Right lobe of liver (tissue), 6 donors: Measurements from ENCODE around the gene POLR1D. TPM values are rescaled to one million over a fixed set of nuclear protein-coding genes. Genes with fewer than 3 reads are reported as not detected.
A peak's percentile ranks its signal among the peaks of the same experiment; 100 is the strongest.

ENCODE experiments used
- ATAC-seq, 4 donors: fragments of 200-7000 bp; cut with Tn5 transposase; one replicate each; pipeline ENCODE4 v1.9.1; 2020; ENCODE audit warnings: mild to moderate bottlenecking in 4 of 4, moderate library complexity in 4 of 4
- DNase-seq, 3 donors: peaks; one replicate each; pipeline ENCODE4 v3.0.0-alpha.2; 2020
- H3K27ac ChIP-seq, 3 donors: fragments of 200-600 bp; one replicate each; pipeline ENCODE4 v1.8.0; 2022
- H3K27me3 ChIP-seq, 2 donors: fragments of 200-600 bp; one replicate each; pipeline ENCODE4 v1.8.0; 2022
- H3K36me3 ChIP-seq, 4 donors: fragments of 200-600 bp; sonication (generic) in 1 of 4; one replicate each; pipeline versions ENCODE4 v1.5.1 to v1.8.0; 2017 to 2022; ENCODE audit warnings: control low read depth in 1 of 4
- H3K4me1 ChIP-seq, 4 donors: fragments of 200-600 bp; sonication (generic) in 1 of 4; one replicate each; pipeline versions ENCODE4 v1.5.1 to v1.8.0; 2017 to 2022; ENCODE audit warnings: control low read depth in 1 of 4
- H3K4me3 ChIP-seq, 3 donors: fragments of 200-600 bp; one replicate each; pipeline ENCODE4 v1.8.0; 2022
- H3K9me3 ChIP-seq, 4 donors: fragments of 200-600 bp; sonication (generic) in 1 of 4; one replicate each; pipeline versions ENCODE4 v1.5.1 to v1.8.0; 2017 to 2022; ENCODE audit warnings: control low read depth in 1 of 4
- POLR2A ChIP-seq: fragments of 450-650 bp; IDR thresholded peaks from one replicate; pipeline ENCODE4 v1.6.1; 2017; ENCODE audit warnings: antibody characterized with exemption, mild to moderate bottlenecking
- WGBS: methylation state at CpG from one replicate; pipeline ENCODE4 v1.1.6; 2018; ENCODE audit warnings: low coverage, low lambda C conversion rate; ENCODE audit not compliant: insufficient coverage; ENCODE audit errors: missing lambda C conversion rate; 5-methylcytosine and 5-hydroxymethylcytosine counted together
- intact Hi-C, 2 donors: fragments of 100-400 bp; cut with DNase I; formaldehyde crosslinking; loops; one replicate each; pipeline versions ENCODE4 v1.11.2 to v1.14.1; 2022
- total RNA-seq, 6 experiments: library from RNA; depleted of rRNA in 2 of 6; stranded (reverse); fragments of >200 nt in 2 of 6; fragmentation: NEBNext Ultra II Directional in 3 of 6; extraction: Animal tissue kit (Norgen Biotek cat#: 25700) in 3 of 6; gene quantifications; one replicate each; pipeline versions ENCODE4 v1.1.0 to v1.2.4, GENCODE V29; 2016 to 2023
- TF ChIP-seq, protein P1 (sequence below), 4 donors: fragments of 200-600 bp in 3 of 4; fragments of 450-650 bp in 1 of 4; IDR thresholded peaks; one replicate each; pipeline versions ENCODE4 v1.5.1 to v1.8.0; 2016 to 2022; ENCODE audit warnings: antibody characterized with exemption in 4 of 4, mild to moderate bottlenecking in 2 of 4
- donor health status: DM: no; HTN: yes; CAD: no.
- donor health status: DM: no; HTN: no; CAD: no.
- donor health status: DM: no; HTN: no; CAD: no.
- donor health status: DM: no; HTN: yes; CAD: no.
- donor health status: DM: no; HTN: yes; CAD: no.

POLR1D gene
- total RNA-seq, 6 experiments from 2014 or later, result 34.9 to 56.2 (median 46.6) TPM

GRCh38 chr13:27578121-27579030, 43.3 kb upstream of the POLR1D start:
- DNase-seq (no peak), ATAC-seq (peak in 1 of 4 donors; percentile 84)
- Histone ChIP-seq H3K9me3 (no peaks in the 10 kb centered on the region), H3K4me1 (peaks cover 0 to 6% (median under 1%) of the 10 kb centered on the region in 4 donors), H3K36me3 (peaks cover 0 to 4% (median 0%) of the 10 kb centered on the region in 4 donors), H3K27me3 (no peaks in the 10 kb centered on the region), H3K4me3 (no peak overlapping the region), H3K27ac (no peak overlapping the region)
- WGBS, result 99% methylated on average over 6 of the region's 6 CpGs
- intact Hi-C loops, result no loop called here
- no peak for TF ChIP-seq POLR2A
- TF ChIP-seq, protein P1, sequence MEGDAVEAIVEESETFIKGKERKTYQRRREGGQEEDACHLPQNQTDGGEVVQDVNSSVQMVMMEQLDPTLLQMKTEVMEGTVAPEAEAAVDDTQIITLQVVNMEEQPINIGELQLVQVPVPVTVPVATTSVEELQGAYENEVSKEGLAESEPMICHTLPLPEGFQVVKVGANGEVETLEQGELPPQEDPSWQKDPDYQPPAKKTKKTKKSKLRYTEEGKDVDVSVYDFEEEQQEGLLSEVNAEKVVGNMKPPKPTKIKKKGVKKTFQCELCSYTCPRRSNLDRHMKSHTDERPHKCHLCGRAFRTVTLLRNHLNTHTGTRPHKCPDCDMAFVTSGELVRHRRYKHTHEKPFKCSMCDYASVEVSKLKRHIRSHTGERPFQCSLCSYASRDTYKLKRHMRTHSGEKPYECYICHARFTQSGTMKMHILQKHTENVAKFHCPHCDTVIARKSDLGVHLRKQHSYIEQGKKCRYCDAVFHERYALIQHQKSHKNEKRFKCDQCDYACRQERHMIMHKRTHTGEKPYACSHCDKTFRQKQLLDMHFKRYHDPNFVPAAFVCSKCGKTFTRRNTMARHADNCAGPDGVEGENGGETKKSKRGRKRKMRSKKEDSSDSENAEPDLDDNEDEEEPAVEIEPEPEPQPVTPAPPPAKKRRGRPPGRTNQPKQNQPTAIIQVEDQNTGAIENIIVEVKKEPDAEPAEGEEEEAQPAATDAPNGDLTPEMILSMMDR (IDR thresholded peaks at IDR 0.05), result no peak

GRCh38 chr13:27583645-27584044, 38.0 kb upstream of the POLR1D start:
- no peak overlapping the region for H3K27ac ChIP-seq
- WGBS, result 8% methylated on average over 4 of the region's 4 CpGs
- intact Hi-C loops, result no loop called here
- H3K4me1 ChIP-seq, result peaks cover 0 to 8% (median 3%) of the 10 kb centered on the region in 4 donors
- DNase-seq, result no peak
- no peaks in the 10 kb centered on the region for H3K27me3 ChIP-seq
- no peak overlapping the region for H3K4me3 ChIP-seq
- TF ChIP-seq, protein P1 (IDR thresholded peaks at IDR 0.05), result no peak
- no peak for TF ChIP-seq POLR2A
- peak; percentile 39 to 63 (median 63) for ATAC-seq
- peaks cover 0 to 4% (median 0%) of the 10 kb centered on the region in 4 donors for H3K36me3 ChIP-seq
- no peaks in the 10 kb centered on the region for H3K9me3 ChIP-seq

- ATAC-seq (no peak), DNase-seq (no peak)
- intact Hi-C loops, result no loop called here
- Histone ChIP-seq H3K4me1 (peaks cover 0 to 8% (median 0%) of the 10 kb centered on the region in 4 donors), H3K27me3 (no peaks in the 10 kb centered on the region), H3K4me3 (no peak overlapping the region), H3K9me3 (no peaks in the 10 kb centered on the region), H3K27ac (no peak overlapping the region), H3K36me3 (no peaks in the 10 kb centered on the region)
- TF ChIP-seq POLR2A, result no peak
- TF ChIP-seq, protein P1 (IDR thresholded peaks at IDR 0.05), result no peak
- WGBS, result 70% methylated on average over 4 of the region's 5 CpGs
These were observed 34.5 kb upstream of the POLR1D start for GRCh38 chr13:27587095-27587746.

- Histone ChIP-seq H3K36me3 (no peaks in the 10 kb centered on the region), H3K4me3 (no peak overlapping the region), H3K27me3 (no peaks in the 10 kb centered on the region), H3K9me3 (no peaks in the 10 kb centered on the region), H3K4me1 (peaks cover 0 to 8% (median 0%) of the 10 kb centered on the region in 4 donors), H3K27ac (no peak overlapping the region)
- intact Hi-C loops, result no loop called here
- DNase-seq (no peak), ATAC-seq (no peak)
- no peak for TF ChIP-seq POLR2A
- TF ChIP-seq, protein P1 (IDR thresholded peaks at IDR 0.05), result no peak
- 92% methylated on average over 1 of the region's 1 CpG for WGBS
These were observed 33.3 kb upstream of the POLR1D start for GRCh38 chr13:27588405-27588804.
